HG03457 (cell line): ENCODE data around the gene ALX3.

ENCODE experiments used
- ATAC-seq: cut with Tn5 transposase; IDR thresholded peaks from one replicate; pipeline ENCODE4 v1.9.1; 2021; ENCODE audit warnings: moderate number of reproducible peaks; ENCODE audit not compliant: unreplicated experiment

The ALX3 gene

GRCh38 chr1:110067479-110067892, 3.0 kb downstream of the ALX3 start:
- no peak for ATAC-seq

- ATAC-seq: no peak
Observed at GRCh38 chr1:110065841-110066240, 4.6 kb downstream of the ALX3 start.

GRCh38 chr1:110064576-110065337, 5.7 kb downstream of the ALX3 start:
- ATAC-seq: no peak

- ATAC-seq: no peak
Observed at GRCh38 chr1:110063781-110064180, 6.7 kb downstream of the ALX3 start.

DNA sequence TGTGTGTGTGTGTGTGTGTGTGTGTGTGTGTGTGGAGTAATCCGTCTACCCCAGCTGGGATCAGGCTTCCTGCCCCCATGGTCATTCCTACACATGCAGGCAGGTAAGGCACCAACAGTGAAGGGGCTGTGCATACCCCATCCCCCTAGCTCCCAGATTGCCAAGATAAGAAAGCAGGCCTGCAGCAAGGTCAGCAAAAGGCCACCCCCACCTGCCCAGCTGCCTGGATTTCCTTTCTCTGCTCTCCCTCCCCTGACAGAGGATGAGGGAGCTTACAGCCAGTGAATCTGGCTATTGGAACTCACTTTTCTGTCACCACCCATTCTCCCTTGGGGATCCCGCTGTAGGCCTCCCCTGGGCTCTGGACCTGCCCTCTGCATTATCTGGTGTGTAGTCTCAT, 7.9 kb downstream of the ALX3 start:
- no peak for ATAC-seq

DNA sequence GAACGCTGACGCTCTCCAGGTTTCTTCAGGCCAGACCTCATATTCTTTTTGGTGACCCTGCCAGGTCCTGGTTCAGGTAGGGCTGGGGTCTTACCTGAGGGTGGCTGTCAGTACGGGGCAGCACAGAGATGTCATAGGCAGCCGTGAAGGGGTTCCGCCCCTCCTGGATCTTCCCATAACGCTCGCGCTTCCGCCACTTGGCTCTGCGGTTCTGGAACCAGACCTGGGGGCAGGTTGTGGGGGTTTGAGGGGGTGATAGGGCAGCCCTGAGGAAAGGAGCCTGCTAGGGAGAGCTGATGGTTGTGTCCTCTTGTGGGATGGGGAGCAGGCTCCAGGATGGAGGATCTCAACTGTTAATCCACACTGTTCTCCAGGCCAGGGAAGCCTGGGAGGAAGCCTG, 9.1 kb downstream of the ALX3 start:
- ATAC-seq: no peak

DNA sequence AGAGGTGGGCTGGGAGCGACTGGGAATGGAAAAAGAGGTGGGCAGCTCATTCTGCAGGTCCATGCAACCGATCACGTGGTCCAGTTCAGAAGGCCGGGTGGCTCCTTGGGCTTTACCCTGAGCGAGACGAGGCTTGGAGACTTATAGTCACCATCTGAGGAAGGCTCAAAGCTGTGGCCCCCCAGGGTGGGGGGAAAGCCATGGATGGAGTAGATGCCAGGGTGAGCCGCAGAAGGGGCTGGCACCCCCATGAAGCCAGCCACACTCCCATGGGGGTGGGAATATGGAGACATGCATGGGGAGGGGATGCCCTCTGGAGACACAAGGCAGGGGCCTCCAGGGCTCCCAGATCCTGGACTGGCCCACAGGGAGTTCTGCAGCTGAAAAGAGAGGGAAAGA, 9.8 kb downstream of the ALX3 start:
- ATAC-seq: no peak

DNA sequence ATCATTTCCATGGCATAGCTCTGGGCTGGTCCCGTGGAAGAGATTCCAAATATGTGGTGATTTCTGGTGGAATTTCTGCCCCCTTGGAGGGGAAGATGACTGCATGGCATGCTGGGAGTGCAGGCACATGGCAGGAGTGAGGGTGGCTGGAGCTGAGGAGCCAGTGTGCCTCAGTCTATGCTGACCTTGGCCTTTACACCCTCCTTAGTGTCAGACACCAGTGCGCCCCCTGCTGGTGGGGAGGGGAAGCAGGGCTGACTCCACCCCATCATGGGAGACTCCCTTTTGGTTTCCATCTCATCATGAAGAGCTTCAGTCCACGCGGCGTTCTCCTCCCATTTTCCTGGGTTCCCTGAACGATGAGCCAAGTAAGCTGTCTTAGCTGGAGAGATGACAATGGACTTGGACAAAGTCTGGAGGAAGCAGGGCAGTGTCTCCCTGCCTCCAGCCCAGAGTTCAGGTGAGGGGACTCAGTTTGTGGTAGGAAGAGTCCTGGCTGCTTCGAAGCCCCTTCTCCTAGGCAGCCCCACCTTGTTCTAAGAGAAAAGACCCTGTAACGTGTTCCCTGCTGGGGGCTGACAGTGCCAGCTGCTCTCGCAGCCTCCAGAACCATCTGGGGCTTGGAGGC, 10.3 kb downstream of the ALX3 start:
- no peak for ATAC-seq

GRCh38 chr1:110059133-110059863, 11.2 kb downstream of the ALX3 start:
- ATAC-seq: no peak

DNA sequence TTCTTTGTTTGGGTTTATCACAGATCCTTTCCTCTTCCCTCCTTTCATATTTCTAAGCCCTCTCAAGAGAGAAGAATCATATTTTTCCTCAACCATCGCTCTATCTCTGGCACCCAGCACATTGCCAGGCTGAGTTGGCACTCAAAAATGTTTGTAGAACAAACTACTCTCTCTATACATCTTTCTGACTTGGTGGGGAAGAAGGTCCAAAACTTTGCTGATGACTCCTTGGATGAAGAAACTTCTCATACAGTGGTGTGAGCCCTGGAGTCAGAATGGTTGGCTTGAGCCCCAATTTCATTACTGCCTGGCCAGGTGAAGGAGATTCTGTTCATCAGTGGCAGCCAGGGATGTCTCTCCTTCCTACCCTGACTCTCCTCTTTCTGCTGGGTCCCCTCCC, 11.9 kb downstream of the ALX3 start:
- no peak for ATAC-seq

GRCh38 chr1:110057963-110058518, 12.4 kb downstream of the ALX3 start:
- no peak for ATAC-seq

GRCh38 chr1:110056776-110057175, 13.7 kb downstream of the ALX3 start:
- ATAC-seq: no peak

GRCh38 chr1:110056285-110056683, 14.2 kb downstream of the ALX3 start:
- ATAC-seq: no peak

GRCh38 chr1:110055493-110056284, 14.8 kb downstream of the ALX3 start:
- no peak for ATAC-seq

- no peak for ATAC-seq
Observed at GRCh38 chr1:110053552-110054428, 16.7 kb downstream of the ALX3 start.

GRCh38 chr1:110051262-110051648, 19.2 kb downstream of the ALX3 start:
- no peak for ATAC-seq

GRCh38 chr1:110050602-110051261, 19.7 kb downstream of the ALX3 start:
- no peak for ATAC-seq

DNA sequence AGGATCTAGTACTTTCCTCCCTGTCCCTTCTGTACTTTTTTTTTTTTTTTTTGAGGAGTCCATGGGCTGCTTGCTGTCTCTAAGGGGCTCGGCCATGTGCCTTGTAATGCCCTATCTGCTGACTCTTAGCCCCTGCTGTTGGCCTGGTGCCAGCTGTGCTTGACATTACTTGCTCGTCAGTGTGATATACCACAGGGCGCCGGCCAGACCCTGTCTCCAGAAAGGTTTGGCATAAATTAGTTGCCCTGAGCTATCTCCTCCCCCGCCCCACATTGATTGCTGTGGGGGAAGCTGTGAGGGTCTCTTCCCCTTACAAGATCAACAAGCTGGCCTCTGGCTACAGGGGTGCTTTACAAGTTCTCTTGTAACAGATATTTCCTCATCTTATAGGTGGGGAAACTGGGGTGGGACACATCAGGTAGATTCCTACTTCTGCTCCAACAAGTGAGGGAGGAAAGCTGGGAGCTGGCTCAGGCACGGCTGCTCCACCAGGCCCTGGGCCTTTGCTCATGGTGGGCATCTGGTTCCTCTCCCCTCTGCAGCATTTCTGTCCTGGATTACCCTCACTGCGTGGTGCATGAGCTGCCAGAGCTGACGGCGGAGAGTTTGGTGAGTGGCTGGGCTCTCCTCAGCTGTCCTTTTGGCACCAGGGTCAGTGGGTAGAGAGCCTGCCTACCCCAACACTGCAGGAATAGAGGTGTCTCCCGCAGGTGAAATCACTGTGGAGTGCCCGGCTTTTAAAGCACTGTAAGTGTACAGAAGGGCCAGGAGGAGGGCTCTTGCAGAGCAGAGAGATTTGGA, 20.5 kb downstream of the ALX3 start:
- no peak for ATAC-seq
